Brain pericyte (primary cell): ENCODE measurements around the gene SLC2A6.
"Not testable (repeated sequence)": the region's sequence is repeated elsewhere in the genome, so short reads cannot be mapped to it uniquely, and the experiment has no call there.

ENCODE experiments used
- DNase-seq: peaks from one replicate; pipeline ENCODE4 v3.0.0-alpha.2; 2012; ENCODE audit warnings: low read depth, low spot score

SLC2A6 gene

DNA sequence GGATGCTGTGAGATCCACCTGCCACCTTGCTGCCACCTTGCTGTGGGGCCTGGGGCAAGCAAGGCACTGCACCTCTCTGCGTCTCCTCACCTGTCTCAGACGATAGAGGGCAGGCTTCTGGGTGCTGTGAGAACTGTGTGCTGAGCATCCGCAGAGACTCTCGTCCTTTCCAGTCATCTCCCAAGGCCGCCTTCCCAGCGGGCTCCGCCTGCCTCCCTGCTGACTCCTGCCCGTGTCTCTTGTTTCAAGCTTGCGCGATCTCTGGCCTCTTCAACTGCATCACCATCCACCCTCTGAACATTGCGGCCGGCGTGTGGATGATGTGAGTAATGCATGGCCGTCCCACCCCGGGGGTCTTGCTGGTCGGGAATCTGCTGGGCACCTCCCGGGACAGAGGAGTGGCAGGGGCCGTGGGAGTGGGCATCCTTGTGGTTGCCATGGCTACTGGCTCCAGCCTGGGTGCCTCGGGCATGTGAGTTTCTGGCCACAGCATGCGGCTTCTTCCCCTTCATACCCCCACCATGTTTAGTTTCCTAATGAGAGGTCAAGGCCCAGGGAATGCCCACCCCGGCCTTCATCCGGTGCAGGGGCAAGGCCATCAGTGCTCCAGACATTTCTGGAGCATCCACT is 15.6 kb downstream of the SLC2A6 start:
- no peak for DNase-seq

- no peak for DNase-seq
Observed at GRCh38 chr9:133461975-133462374, 16.9 kb downstream of the SLC2A6 start.

DNA sequence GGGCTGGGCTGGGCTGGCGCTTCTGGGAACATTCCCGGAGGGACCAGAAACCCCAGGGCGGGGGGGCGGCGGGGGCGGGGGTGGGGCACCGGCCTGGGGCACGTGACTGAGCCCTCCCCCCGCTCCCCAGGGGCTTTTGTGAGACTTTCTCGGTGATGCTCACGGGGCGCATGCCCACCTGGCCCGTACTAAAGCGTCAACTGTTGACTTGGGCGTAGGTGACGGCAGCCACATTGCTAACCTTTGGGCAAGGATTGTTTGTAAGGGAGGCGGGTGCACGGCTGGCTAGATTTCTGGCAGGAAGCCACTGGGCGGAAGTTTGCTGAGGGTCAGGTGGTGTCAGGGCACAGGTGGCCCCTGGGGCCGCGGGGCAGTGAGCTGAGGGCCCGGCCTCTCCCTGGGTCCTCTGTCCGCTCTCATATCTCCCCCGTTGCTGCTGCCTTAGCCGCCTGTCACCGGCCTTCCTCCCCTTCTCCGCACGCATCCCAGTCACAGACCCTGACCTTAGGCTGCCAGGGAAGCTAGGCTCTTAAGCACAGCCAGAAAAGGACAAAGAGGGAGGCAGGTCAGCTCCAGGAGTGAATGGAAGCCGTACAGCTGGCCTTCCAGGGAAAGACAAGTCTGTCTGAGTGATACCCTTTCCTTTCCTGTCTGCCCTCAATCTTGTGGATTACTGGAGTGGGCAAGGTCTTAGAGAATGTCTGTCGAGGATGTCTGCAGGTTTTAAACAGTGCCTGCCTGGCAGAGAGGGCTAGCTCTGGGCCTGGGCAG is 18.3 kb downstream of the SLC2A6 start:
- no peak for DNase-seq

DNA sequence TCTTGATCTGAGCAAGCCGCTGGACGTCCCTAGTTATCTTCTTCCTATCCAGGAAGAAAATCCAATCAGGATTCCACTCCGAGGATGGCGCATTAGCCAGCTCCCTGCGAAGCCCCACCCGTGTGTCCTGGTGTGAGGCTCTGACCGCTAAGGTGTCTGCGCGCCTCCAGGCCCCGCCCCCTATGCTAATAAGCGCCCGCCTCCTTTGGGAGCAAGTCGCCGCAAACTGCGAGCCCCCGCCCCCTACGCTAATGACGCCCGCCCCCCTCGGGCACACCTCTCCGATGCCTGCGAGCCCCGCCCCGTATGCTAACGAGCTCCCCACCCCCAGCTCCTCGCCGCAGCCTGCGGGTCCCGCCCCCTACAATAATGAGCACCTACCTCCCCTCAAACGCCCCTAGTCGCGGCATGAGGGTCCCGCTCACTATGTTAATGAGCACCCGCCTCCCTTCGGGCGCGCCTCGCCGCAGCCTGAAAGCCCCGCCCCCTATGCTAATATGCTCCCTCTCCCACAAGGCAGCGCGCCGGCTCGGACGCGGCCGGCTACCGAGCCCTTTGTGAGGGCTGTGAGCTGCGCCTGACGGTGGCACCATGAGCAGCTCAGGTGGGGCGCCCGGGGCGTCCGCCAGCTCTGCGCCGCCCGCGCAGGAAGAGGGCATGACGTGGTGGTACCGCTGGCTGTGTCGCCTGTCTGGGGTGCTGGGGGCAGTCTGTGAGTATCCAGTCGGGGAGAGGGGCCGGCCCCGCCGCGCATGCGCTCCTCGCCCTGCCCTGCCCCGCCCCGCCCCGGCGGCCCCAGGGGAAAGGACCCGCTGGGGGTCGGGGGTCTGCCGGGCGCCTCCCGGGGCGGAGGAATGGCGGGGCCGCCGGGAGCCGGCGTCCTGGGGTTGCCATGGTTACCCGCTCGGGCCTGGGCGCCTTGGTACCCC is 19.2 kb downstream of the SLC2A6 start, which contains the start of gene CACFD1:
TSS of gene CACFD1 (plus strand) at position 503 of the 929 bp plus-strand sequence. CDS start at position 592, 89 bp downstream.
- peak; percentile 75 for DNase-seq

- DNase-seq, result no peak
Observed at GRCh38 chr9:133458643-133459312, 20.1 kb downstream of the SLC2A6 start.

GRCh38 chr9:133457748-133458147 is 21.2 kb downstream of the SLC2A6 start:
- no peak for DNase-seq

GRCh38 chr9:133457233-133457632 is 21.7 kb downstream of the SLC2A6 start:
- no peak for DNase-seq

- DNase-seq, result no peak
Observed at GRCh38 chr9:133456409-133456808, 22.5 kb downstream of the SLC2A6 start.

GRCh38 chr9:133455936-133456335 is 23.0 kb downstream of the SLC2A6 start:
- DNase-seq, result no peak

GRCh38 chr9:133454943-133455673 is 23.8 kb downstream of the SLC2A6 start:
- no peak for DNase-seq

GRCh38 chr9:133454325-133454724 is 24.6 kb downstream of the SLC2A6 start:
- DNase-seq, result no peak

DNA sequence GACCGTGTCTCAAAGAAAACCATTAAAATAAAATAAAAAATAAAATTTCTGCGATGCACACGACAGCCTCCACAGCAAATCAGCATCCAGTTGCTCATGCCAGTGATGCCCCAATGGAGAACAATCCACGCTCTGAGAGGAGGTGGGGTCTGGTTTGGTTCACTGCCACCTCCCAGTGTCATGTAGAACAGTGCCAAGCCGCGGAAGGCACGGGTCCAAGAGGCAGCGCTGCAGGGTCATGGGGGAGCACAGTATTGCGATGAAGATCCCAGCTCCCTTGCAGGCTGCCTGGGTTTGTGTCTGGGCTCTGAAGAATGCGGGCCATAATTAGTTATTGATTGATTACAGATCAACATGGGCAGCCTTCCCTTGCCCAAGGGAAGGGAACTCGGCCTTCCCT is 25.2 kb downstream of the SLC2A6 start:
- no peak for DNase-seq

DNA sequence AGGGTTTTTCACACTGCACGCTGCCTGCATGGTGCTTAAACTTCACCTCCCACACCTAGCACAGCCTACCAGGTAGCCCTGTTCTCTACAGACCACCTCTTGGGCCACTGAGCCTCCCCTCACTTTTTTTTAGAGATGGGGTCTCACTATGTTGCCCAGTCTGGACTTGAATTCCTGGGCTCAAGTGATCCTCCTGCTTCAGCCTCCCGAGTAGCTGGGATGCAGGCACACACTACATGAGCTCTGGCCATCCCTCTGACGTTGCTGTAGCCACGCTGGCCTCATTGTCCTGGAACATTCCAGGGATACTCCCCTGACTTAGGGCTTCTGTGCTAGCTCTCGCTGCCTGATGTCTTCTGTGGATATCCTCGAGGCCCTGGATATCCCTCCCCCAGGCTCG is 26.3 kb downstream of the SLC2A6 start:
- DNase-seq, result no peak

DNA sequence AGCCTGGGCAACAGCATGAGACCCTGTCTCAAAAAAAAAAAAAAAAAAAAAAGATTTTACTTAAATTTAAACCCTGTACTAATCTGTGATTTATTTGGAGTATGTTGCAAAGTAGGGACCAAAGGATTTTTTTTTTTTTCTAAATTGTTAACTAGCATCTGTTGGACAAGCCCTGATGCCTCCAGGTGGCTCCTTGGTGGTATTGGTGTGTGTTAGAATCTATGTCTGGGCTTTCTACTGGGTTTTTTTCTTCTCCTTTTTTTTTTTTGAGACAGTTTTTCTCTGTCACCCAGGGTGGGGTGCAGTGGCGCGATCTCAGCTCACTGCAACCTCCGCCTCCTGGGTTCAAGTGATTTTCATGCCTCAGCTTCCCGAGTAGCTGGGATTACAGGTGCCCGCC is 27.0 kb downstream of the SLC2A6 start:
- DNase-seq, result not testable (repeated sequence)

- no peak for DNase-seq
Observed at GRCh38 chr9:133449760-133450159, 29.1 kb downstream of the SLC2A6 start.

- DNase-seq, result no peak
Observed at GRCh38 chr9:133448487-133448972, 30.4 kb downstream of the SLC2A6 start.

- no peak for DNase-seq
Observed at GRCh38 chr9:133445293-133445969, 33.5 kb downstream of the SLC2A6 start.

GRCh38 chr9:133443982-133444381 is 34.9 kb downstream of the SLC2A6 start:
- no peak for DNase-seq

- DNase-seq, result no peak
Observed at GRCh38 chr9:133443248-133443647, 35.7 kb downstream of the SLC2A6 start.

- no peak for DNase-seq
Observed at GRCh38 chr9:133441571-133441970, 37.3 kb downstream of the SLC2A6 start.
